Ascending aorta (tissue), 2 donors: ENCODE data around the gene FERMT3. TPM values are rescaled to one million over a fixed set of nuclear protein-coding genes. Genes with fewer than 3 reads are reported as not detected.

Experiments used
- DNase-seq, 2 donors: peaks; one replicate each; pipeline ENCODE4 v3.0.0-alpha.2; 2019; ENCODE audit warnings: low spot score in 2 of 2
- H3K27ac ChIP-seq, 2 donors: fragments of 200-600 bp; sonication (generic); one replicate each; pipeline ENCODE4 v1.5.1; 2016 to 2017; ENCODE audit warnings: mild to moderate bottlenecking in 1 of 2
- H3K27me3 ChIP-seq: fragments of 200-600 bp; sonication (generic); one replicate; pipeline ENCODE4 v1.5.1; 2017
- H3K36me3 ChIP-seq, 2 donors: fragments of 200-600 bp; sonication (generic); one replicate each; pipeline ENCODE4 v1.5.1; 2016
- H3K4me1 ChIP-seq, 2 donors: fragments of 200-600 bp; sonication (generic); one replicate each; pipeline ENCODE4 v1.5.1; 2016 to 2017; ENCODE audit warnings: mild to moderate bottlenecking in 1 of 2
- H3K4me3 ChIP-seq, 2 donors: fragments of 200-600 bp; sonication (generic); one replicate each; pipeline ENCODE4 v1.5.1; 2016 to 2017; ENCODE audit warnings: mild to moderate bottlenecking in 1 of 2
- H3K9me3 ChIP-seq, 2 donors: fragments of 200-600 bp; sonication (generic); one replicate each; pipeline ENCODE4 v1.5.1; 2016
- intact Hi-C: fragments of 100-400 bp; cut with DNase I; formaldehyde crosslinking; loops from one replicate; pipeline ENCODE4 v1.15.1; 2023
- total RNA-seq: library from RNA; depleted of rRNA; stranded (reverse); fragments of >200 nt; gene quantifications from one replicate; pipeline ENCODE4 v1.1.0, GENCODE V29; 2016
- TF ChIP-seq, protein P1 (sequence below), 3 experiments: fragments of 200-600 bp in 2 of 3; fragments of 450-650 bp in 1 of 3; sonication (generic) in 2 of 3; IDR thresholded peaks; one replicate each; pipeline ENCODE4 v1.5.1; 2016 to 2019; ENCODE audit warnings: antibody characterized with exemption in 3 of 3, mild to moderate bottlenecking in 1 of 3, moderate library complexity in 1 of 3

Gene FERMT3
- total RNA-seq, 1 donor from 2014 or later = 55.2 TPM

GRCh38 chr11:64254326-64254725 is 47.8 kb downstream of the FERMT3 start:
- TF ChIP-seq, protein P1, sequence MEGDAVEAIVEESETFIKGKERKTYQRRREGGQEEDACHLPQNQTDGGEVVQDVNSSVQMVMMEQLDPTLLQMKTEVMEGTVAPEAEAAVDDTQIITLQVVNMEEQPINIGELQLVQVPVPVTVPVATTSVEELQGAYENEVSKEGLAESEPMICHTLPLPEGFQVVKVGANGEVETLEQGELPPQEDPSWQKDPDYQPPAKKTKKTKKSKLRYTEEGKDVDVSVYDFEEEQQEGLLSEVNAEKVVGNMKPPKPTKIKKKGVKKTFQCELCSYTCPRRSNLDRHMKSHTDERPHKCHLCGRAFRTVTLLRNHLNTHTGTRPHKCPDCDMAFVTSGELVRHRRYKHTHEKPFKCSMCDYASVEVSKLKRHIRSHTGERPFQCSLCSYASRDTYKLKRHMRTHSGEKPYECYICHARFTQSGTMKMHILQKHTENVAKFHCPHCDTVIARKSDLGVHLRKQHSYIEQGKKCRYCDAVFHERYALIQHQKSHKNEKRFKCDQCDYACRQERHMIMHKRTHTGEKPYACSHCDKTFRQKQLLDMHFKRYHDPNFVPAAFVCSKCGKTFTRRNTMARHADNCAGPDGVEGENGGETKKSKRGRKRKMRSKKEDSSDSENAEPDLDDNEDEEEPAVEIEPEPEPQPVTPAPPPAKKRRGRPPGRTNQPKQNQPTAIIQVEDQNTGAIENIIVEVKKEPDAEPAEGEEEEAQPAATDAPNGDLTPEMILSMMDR (IDR thresholded peaks at IDR 0.05) = no peak

GRCh38 chr11:64255135-64256128 is 48.9 kb downstream of the FERMT3 start:
- Histone ChIP-seq H3K27ac (no peak overlapping the region), H3K36me3 (peaks cover 52 to 57% of the 10 kb centered on the region in 2 donors), H3K9me3 (no peaks in the 10 kb centered on the region), H3K27me3 (no peaks in the 10 kb centered on the region), H3K4me1 (peaks cover 7 to 24% of the 10 kb centered on the region in 2 donors), H3K4me3 (no peak overlapping the region)
- no peak for DNase-seq
- intact Hi-C loops = no loop called here
- TF ChIP-seq, protein P1 (IDR thresholded peaks at IDR 0.05) = no peak

More at GRCh38 chr11:64254326-64254725, 47.8 kb downstream of the FERMT3 start:
- Histone ChIP-seq H3K27me3 (no peaks in the 10 kb centered on the region), H3K27ac (peak overlapping the region; percentile 34 to 45), H3K9me3 (no peaks in the 10 kb centered on the region), H3K4me3 (no peak overlapping the region), H3K36me3 (peaks cover 41 to 48% of the 10 kb centered on the region in 2 donors), H3K4me1 (peaks cover 7 to 25% of the 10 kb centered on the region in 2 donors)
- DNase-seq = no peak
- intact Hi-C loops = no loop called here

GRCh38 chr11:64256300-64256699 is 49.8 kb downstream of the FERMT3 start:
- intact Hi-C loops = no loop called here
- no peaks in the 10 kb centered on the region for H3K27me3 ChIP-seq

GRCh38 chr11:64258356-64258755 is 51.8 kb downstream of the FERMT3 start:
- peaks cover 73 to 83% of the 10 kb centered on the region in 2 donors for H3K36me3 ChIP-seq
- H3K27me3 ChIP-seq = no peaks in the 10 kb centered on the region
- intact Hi-C loops = no loop called here
- no peak for DNase-seq
- no peak overlapping the region for H3K4me3 ChIP-seq
- H3K4me1 ChIP-seq = peaks cover 0 to 5% of the 10 kb centered on the region in 2 donors
- no peaks in the 10 kb centered on the region for H3K9me3 ChIP-seq
- TF ChIP-seq, protein P1 (IDR thresholded peaks at IDR 0.05) = no peak
- H3K27ac ChIP-seq = no peak overlapping the region

More at GRCh38 chr11:64256300-64256699, 49.8 kb downstream of the FERMT3 start:
- DNase-seq = no peak
- Histone ChIP-seq H3K9me3 (no peaks in the 10 kb centered on the region), H3K4me3 (no peak overlapping the region), H3K4me1 (peaks cover 7 to 18% of the 10 kb centered on the region in 2 donors), H3K36me3 (peaks cover 52 to 63% of the 10 kb centered on the region in 2 donors), H3K27ac (no peak overlapping the region)
- TF ChIP-seq, protein P1 (IDR thresholded peaks at IDR 0.05) = no peak

GRCh38 chr11:64258946-64259532 is 52.5 kb downstream of the FERMT3 start:
- TF ChIP-seq, protein P1 (IDR thresholded peaks at IDR 0.05) = no peak
- Histone ChIP-seq H3K4me1 (no peaks in the 10 kb centered on the region), H3K27ac (no peak overlapping the region), H3K4me3 (no peak overlapping the region), H3K27me3 (no peaks in the 10 kb centered on the region), H3K9me3 (no peaks in the 10 kb centered on the region), H3K36me3 (peaks cover 80 to 90% of the 10 kb centered on the region in 2 donors)
- intact Hi-C loops = no loop called here
- no peak for DNase-seq
